H9 (cell line): ENCODE results near the gene COL4A2. TPM values are rescaled to one million over a fixed set of nuclear protein-coding genes. Genes with fewer than 3 reads are reported as not detected.
"Not testable (repeated sequence)": the region's sequence is repeated elsewhere in the genome, so short reads cannot be mapped to it uniquely, and the experiment has no call there.

Experiments used
- DNase-seq: peaks from one replicate; pipeline ENCODE4 v3.0.0-alpha.2; 2017
- H2AFZ ChIP-seq: one replicate; pipeline ENCODE4 v1.6.1; 2013; ENCODE audit warnings: mild to moderate bottlenecking, low read length, control low read depth, moderate library complexity
- H2AK5ac ChIP-seq: 2 replicates; pipeline ENCODE4 v1.6.1; 2013; ENCODE audit warnings: low read length, control low read depth, mixed read lengths; ENCODE audit not compliant: insufficient read length
- H2BK120ac ChIP-seq: one replicate; pipeline ENCODE4 v1.6.1; 2013; ENCODE audit warnings: low read depth, mild to moderate bottlenecking, low read length, control low read depth, inconsistent platforms; ENCODE audit not compliant: poor library complexity, severe bottlenecking
- H2BK12ac ChIP-seq: 2 replicates; pipeline ENCODE4 v1.6.1; 2013; ENCODE audit warnings: low read length, control low read depth, mixed read lengths, low read depth; ENCODE audit not compliant: insufficient read length
- H2BK15ac ChIP-seq: 2 replicates; pipeline ENCODE4 v1.6.1; 2013; ENCODE audit warnings: low read depth, low read length, control low read depth
- H2BK20ac ChIP-seq: one replicate; pipeline ENCODE4 v1.6.1; 2013; ENCODE audit warnings: low read depth, mild to moderate bottlenecking, low read length, control low read depth, inconsistent platforms; ENCODE audit not compliant: poor library complexity, severe bottlenecking
- H2BK5ac ChIP-seq: 2 replicates; pipeline ENCODE4 v1.6.1; 2013; ENCODE audit warnings: low read length, control low read depth, mixed read lengths; ENCODE audit not compliant: insufficient read length
- H3K14ac ChIP-seq: 2 replicates; pipeline ENCODE4 v1.6.1; 2013; ENCODE audit warnings: low read length, control low read depth; ENCODE audit not compliant: insufficient read depth
- H3K18ac ChIP-seq: 2 replicates; pipeline ENCODE4 v1.6.1; 2013; ENCODE audit warnings: low read depth, mild to moderate bottlenecking, mixed read lengths, low read length, control low read depth; ENCODE audit not compliant: insufficient read length
- H3K23ac ChIP-seq: 2 replicates; pipeline ENCODE4 v1.6.1; 2013; ENCODE audit warnings: low read length, control low read depth, mixed read lengths, low read depth; ENCODE audit not compliant: insufficient read length
- H3K23me2 ChIP-seq: 2 replicates; pipeline ENCODE4 v1.6.1; 2013; ENCODE audit warnings: low read depth, mild to moderate bottlenecking, mixed read lengths, low read length, control low read depth; ENCODE audit not compliant: insufficient read length, poor library complexity, severe bottlenecking
- H3K27ac ChIP-seq: 2 replicates; pipeline ENCODE4 v1.5.1; 2013; ENCODE audit warnings: low read length, control low read depth, mixed read lengths, low read depth; ENCODE audit not compliant: insufficient read length
- H3K27me3 ChIP-seq: 2 replicates; pipeline ENCODE4 v1.6.1; 2013; ENCODE audit warnings: low read length, control low read depth, inconsistent platforms; ENCODE audit not compliant: insufficient read depth
- H3K4ac ChIP-seq: 2 replicates; pipeline ENCODE4 v1.6.1; 2013; ENCODE audit warnings: low read depth, mild to moderate bottlenecking, control low read depth, inconsistent platforms, low read length, moderate library complexity
- H3K4me1 ChIP-seq: 2 replicates; pipeline ENCODE4 v1.6.1; 2013; ENCODE audit warnings: low read length, control low read depth, inconsistent platforms; ENCODE audit not compliant: insufficient read depth
- H3K4me2 ChIP-seq: 2 replicates; pipeline ENCODE4 v1.6.1; 2013; ENCODE audit warnings: low read length, control low read depth, mixed read lengths; ENCODE audit not compliant: insufficient read length, insufficient read depth
- H3K56ac ChIP-seq: 2 replicates; pipeline ENCODE4 v1.6.1; 2013; ENCODE audit warnings: low read depth, mild to moderate bottlenecking, mixed read lengths, low read length, control low read depth; ENCODE audit not compliant: insufficient read length
- H3K79me1 ChIP-seq: 2 replicates; pipeline ENCODE4 v1.6.1; 2013; ENCODE audit warnings: low read depth, mild to moderate bottlenecking, moderate library complexity, low read length, control low read depth, inconsistent platforms; ENCODE audit not compliant: insufficient read depth, poor library complexity, severe bottlenecking
- H3K79me2 ChIP-seq: 2 replicates; pipeline ENCODE4 v1.6.1; 2013; ENCODE audit warnings: low read length, control low read depth, inconsistent platforms; ENCODE audit not compliant: insufficient read depth
- H3K9ac ChIP-seq: 2 replicates; pipeline ENCODE4 v1.6.1; 2013; ENCODE audit warnings: low read length, control low read depth, mixed read lengths; ENCODE audit not compliant: insufficient read length; ENCODE audit errors: extremely low read depth
- H3K9me3 ChIP-seq: one replicate; pipeline ENCODE4 v1.6.1; 2013; ENCODE audit warnings: low read depth, low read length, inconsistent platforms; ENCODE audit not compliant: control insufficient read depth
- H3T11ph ChIP-seq: one replicate; pipeline ENCODE4 v1.6.1; 2013; ENCODE audit warnings: mild to moderate bottlenecking, low read length, control low read depth, inconsistent platforms
- H4K20me1 ChIP-seq: one replicate; pipeline ENCODE4 v1.6.1; 2013; ENCODE audit not compliant: control insufficient read depth, insufficient read length, insufficient read depth
- H4K5ac ChIP-seq: 2 replicates; pipeline ENCODE4 v1.6.1; 2013; ENCODE audit warnings: low read depth, mild to moderate bottlenecking, mixed read lengths, low read length, control low read depth; ENCODE audit not compliant: insufficient read length
- H4K8ac ChIP-seq: replicated peaks from 2 replicates; pipeline ENCODE4 v1.6.1; 2013; ENCODE audit warnings: low read length, control low read depth, mixed read lengths, low read depth; ENCODE audit not compliant: insufficient read length
- H4K91ac ChIP-seq: 2 replicates; pipeline ENCODE4 v1.6.1; 2013; ENCODE audit warnings: low read depth, mild to moderate bottlenecking, moderate library complexity, mixed read lengths, low read length, control low read depth; ENCODE audit not compliant: insufficient read length
- H3K27ac Mint-ChIP-seq, 3 experiments: 2 replicates in 2 of 3; 3 replicates in 1 of 3; pipeline ENCODE4 v1.8.0; 2020 to 2021; ENCODE audit warnings: mixed read lengths in 3 of 3, mild to moderate bottlenecking in 1 of 3, moderate library complexity in 1 of 3
- H3K27me3 Mint-ChIP-seq: 2 replicates; pipeline ENCODE4 v1.8.0; 2021; ENCODE audit warnings: low read depth, mild to moderate bottlenecking, moderate library complexity, mixed read lengths
- H3K36me3 Mint-ChIP-seq, 3 experiments: 2 replicates in 2 of 3; 3 replicates in 1 of 3; pipeline ENCODE4 v1.8.0; 2020 to 2021; ENCODE audit warnings: low read depth in 3 of 3, mixed read lengths in 3 of 3; ENCODE audit not compliant: insufficient read depth in 1 of 3
- H3K4me1 Mint-ChIP-seq, 2 experiments: 2 replicates each; pipeline ENCODE4 v1.8.0; 2020; ENCODE audit warnings: mixed read lengths in 2 of 2
- H3K4me3 Mint-ChIP-seq, 2 experiments: 2 replicates in 1 of 2; 3 replicates in 1 of 2; pipeline ENCODE4 v1.8.0; 2020 to 2021; ENCODE audit warnings: mild to moderate bottlenecking in 2 of 2, mixed read lengths in 2 of 2, moderate library complexity in 1 of 2
- H3K9me3 Mint-ChIP-seq, 2 experiments: 2 replicates in 1 of 2; 3 replicates in 1 of 2; pipeline ENCODE4 v1.8.0; 2020; ENCODE audit warnings: mild to moderate bottlenecking in 2 of 2, mixed read lengths in 2 of 2, moderate library complexity in 1 of 2
- WGBS: extraction: QIAGEN DNeasy Blood & Tissue Kit; methylation state at CpG from one replicate; pipeline ENCODE4 v1.1.7; 2013; ENCODE audit warnings: missing lambda C conversion rate, low lambda C conversion rate, mixed read lengths; ENCODE audit not compliant: insufficient read length; ENCODE audit errors: extremely low coverage; 5-methylcytosine and 5-hydroxymethylcytosine counted together
- total RNA-seq: library from RNA; stranded (reverse); gene quantifications from 2 replicates; pipeline ENCODE4 v1.2.1, GENCODE V29; 2021

COL4A2 gene
- total RNA-seq, 1 experiment from 2014 or later: 76.5 TPM

DNA sequence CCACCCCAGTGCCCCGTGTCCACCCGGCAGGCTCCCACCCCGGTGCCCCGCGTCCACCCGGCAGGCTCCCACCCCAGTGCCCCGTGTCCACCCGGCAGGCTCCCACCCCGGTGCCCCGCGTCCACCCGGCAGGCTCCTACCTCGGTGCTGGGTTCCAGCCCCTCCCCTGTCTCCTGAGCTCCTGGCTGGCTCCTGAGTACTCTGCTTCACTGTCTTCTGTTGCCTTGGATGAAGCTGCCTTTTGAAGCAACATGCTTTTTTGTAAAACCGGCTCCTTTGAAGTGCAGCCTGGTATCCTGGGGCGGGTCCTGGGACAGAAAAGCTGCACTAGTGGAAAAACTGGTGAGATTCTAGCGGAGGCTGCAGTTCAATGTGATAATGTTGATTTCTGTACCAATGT lies 6.6 kb downstream of the COL4A2 start:
- H3K23me2 ChIP-seq, H2AFZ ChIP-seq, H4K91ac ChIP-seq, H3K14ac ChIP-seq, H3K79me1 ChIP-seq, H2BK120ac ChIP-seq, H2BK12ac ChIP-seq, H3K79me2 ChIP-seq, H4K20me1 ChIP-seq, H4K8ac ChIP-seq, H2BK15ac ChIP-seq, H3K56ac ChIP-seq, H3K27me3 ChIP-seq, H3K9me3 Mint-ChIP-seq, H3K4ac ChIP-seq, H3T11ph ChIP-seq, H4K5ac ChIP-seq, H3K27ac Mint-ChIP-seq, H2BK5ac ChIP-seq, H3K27ac ChIP-seq, H3K9ac ChIP-seq, H3K4me1 ChIP-seq, H3K18ac ChIP-seq, H3K27me3 Mint-ChIP-seq, H2BK20ac ChIP-seq, H3K9me3 ChIP-seq, H3K4me2 ChIP-seq, H2AK5ac ChIP-seq, H3K23ac ChIP-seq, H3K4me3 Mint-ChIP-seq: not testable (repeated sequence)
- H3K4me1 Mint-ChIP-seq: peaks cover 16 to 18% of the 10 kb centered on the region in 2 experiments
- peaks cover 5 to 22% (median 14%) of the 10 kb centered on the region in 3 experiments for H3K36me3 Mint-ChIP-seq
- peak; percentile 17 for DNase-seq
- WGBS: no CpG with 5 or more reads among the region's 16 CpGs
